Stimulated activated CD8-positive, alpha-beta memory T cell treated with anti-CD3 and anti-CD28 coated beads, Interleukin-7, amount 100 ng/mL, for 24 hours (primary cell): ENCODE results near the gene AGPAT4.

Source experiments
- DNase-seq: peaks from one replicate; pipeline ENCODE4 v3.0.0-alpha.2; 2020; ENCODE audit warnings: low read depth

The AGPAT4 gene

GRCh38 chr6:161281092-161281491, 7.2 kb upstream of the AGPAT4 start:
- no peak for DNase-seq

- DNase-seq: no peak
Measured at GRCh38 chr6:161279677-161280415, 6.0 kb upstream of the AGPAT4 start.

DNA sequence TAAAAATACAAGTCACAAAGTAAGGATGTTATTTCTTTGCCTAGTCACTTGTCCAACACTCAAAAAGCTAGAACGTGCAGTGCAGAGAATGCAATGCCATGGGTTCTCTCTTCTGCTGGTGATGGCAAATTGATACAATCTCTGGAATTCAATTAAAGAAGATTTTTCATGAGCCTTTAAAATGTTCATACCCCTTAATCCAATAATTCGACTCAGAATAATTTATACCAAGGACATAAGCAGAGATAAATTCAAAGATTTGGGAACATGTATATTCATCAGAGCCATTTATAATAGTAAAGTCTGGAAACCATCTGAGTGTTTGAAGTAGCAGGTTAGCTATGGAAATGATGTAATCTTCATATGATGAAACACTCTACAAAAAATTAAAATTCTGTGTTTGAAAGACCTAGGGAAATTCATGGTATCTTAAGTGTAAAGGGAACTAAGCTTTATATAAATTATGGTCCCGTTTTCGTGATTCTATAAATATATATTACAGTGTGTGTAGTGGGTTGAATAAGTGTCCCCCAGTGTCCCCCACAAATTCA, 2.8 kb upstream of the AGPAT4 start:
- no peak for DNase-seq

DNA sequence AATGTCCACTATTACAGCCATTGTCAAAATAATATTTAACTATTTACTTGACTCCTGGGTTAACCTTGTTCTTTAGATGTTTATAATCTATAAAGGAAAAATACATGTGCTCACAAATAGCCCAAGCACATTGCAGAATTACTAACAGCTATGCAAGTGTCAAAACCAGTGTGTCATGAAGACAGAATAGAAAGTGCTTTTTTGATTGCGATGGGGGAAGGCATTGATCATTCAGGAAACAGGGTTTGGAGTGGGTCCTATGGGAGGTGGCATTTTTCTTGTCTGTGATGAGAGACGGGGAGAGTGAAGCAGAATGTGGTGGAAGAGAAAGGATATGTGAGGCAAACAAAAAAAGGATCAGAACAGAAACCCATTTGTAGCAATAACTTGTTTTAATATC, 1.0 kb upstream of the AGPAT4 start:
- no peak for DNase-seq

DNA sequence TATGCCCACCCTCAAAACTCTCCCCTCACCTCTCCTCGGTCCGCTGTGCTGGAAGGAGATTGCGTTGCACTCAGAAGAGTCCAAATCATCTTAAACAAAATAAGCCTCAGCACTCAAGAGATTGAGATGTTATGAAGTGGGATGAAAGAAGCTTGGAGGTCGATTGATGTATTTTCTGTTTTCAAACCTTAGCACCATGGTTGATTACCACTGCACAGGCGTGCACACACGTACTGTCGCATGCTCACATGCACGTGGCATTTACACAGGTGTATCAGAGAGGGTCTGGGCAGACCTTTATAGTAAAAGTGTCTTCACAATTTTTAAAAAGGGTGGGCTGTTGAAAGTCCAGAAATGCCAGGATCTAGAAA, 612 bp upstream of the AGPAT4 start:
- DNase-seq: no peak

DNA sequence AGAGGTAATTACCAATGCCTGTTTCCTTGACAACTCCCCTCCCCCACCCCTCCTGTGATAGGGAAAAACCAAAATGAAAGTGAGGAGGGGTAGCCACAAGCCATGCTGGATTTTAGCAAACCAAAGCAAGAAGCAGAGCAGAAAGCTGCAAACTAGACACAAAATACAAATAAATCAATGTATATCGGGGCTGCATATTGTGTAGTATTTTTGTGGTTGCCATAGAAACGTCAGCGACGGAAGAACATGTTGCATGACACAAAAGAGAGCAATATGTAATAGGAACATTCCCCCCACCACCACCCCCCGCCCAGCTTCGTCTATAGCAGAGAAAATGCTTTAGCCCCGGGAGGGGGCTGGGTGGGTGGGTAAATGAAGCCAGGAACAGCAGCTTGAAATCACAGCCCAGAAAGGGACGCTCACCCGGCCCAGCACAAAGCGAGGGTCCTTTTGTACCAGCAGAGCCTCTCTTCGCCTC, 548 bp downstream of the AGPAT4 start:
- DNase-seq: peak; percentile 3

DNA sequence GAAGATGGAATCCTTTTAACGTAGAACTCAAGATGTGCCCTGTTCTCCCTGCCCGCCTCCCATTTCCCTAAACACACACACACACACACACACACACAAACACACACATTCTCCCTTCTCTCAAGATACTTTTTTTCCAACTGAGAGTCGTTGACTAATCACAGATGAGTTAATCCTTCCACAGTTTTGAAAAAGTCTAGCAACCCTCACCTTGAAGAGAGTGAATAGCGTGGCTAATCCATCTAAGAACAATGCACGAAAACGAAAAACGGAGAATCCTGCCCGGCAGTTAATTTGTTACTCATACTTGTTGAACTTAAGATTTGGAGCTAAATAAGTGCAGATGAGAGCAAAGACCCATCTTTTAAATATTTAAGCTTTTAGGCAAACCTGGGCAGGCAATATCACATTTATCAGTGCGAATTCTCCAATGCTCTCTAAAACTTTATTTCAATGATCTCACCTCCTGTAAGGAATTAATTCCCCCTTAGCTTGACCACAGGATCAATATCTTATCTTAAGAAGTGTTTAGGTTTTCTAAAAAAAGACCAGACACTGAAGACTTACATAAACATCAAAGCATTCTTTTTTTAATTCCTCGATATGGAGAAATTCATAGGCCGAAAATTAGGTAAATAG, 1.1 kb downstream of the AGPAT4 start:
- DNase-seq: no peak

- DNase-seq: no peak
Measured at GRCh38 chr6:161271343-161272030, 2.4 kb downstream of the AGPAT4 start.

DNA sequence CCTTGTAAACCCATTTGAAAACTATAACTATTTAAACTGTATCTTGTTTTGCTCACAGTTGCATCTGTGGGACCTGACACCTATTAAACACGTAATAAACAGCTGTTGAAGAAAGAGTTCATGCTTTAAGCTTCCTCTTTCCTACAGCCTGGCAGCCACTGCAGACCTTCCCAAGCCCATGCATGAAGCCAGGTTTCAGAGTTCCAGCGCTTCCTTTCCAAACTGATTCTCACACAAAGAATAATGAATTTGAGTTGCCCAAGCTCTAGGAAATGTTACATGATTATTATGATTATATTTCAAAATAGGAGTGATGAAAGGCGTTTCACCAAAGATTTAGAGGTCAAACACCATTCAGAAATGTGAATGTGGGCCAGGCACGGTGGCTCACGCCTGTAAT, 3.7 kb downstream of the AGPAT4 start:
- no peak for DNase-seq

DNA sequence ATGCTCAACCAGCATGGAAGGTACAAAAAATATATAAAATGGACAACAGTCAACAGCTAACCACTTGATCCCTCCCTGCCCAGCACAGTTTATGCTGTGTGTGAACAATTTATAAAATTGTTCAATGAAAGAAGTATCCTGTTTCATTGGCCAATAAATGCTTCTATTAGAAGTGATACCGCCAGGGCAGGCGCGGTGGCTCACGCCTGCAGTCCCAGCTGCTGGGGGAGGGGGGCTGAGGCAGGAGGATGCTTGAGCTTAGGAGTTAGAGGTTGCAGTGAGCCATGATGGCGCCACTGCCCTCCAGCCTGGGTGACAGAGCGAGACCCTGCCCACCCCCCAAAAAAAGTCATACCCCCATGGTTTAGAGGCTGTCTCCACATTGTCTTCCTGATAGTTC, 4.6 kb downstream of the AGPAT4 start:
- DNase-seq: no peak

GRCh38 chr6:161268531-161269210, 5.2 kb downstream of the AGPAT4 start:
- DNase-seq: no peak

- no peak for DNase-seq
Measured at GRCh38 chr6:161266513-161267230, 7.2 kb downstream of the AGPAT4 start.

- DNase-seq: no peak
Measured at GRCh38 chr6:161265975-161266374, 7.9 kb downstream of the AGPAT4 start.

- no peak for DNase-seq
Measured at GRCh38 chr6:161265554-161265953, 8.3 kb downstream of the AGPAT4 start.

- DNase-seq: no peak
Measured at GRCh38 chr6:161264181-161264580, 9.7 kb downstream of the AGPAT4 start.

DNA sequence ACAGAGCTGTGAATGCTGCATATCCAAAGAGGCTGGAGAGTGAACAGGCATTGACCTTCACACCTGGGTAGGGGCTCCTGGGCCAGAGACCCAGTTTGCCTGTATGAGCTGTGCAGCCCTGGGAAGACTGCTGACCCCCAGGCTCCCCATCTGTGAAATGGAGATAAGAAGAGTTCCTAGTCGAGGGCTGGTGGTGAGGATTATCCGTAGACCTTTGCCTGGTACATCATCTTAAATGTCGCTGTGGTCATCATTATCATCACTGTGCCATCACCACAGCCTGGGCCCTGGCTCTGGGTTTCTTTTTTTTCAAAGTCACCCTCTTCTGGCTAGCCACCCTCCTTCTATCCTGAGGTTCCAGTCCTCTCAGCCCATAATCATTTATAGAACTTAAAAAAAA, 12.0 kb downstream of the AGPAT4 start:
- DNase-seq: no peak

DNA sequence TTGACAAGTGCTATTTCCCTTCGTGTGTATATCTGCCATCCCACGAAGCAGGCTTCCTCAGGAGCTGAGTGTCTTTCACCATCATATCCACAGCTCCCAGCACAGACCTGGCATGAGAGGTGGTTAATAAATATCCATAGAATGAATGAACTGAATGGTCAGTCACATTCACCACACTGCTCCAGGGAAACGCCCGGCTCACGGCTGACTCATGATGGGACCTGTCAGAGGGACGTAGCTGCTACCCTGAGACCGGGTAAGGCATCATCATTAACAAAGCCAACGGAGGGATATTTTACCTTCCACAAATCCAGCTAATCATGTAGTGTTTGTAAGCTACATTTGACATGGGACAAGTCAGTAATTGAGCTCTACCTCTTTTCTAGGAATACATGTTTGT, 12.5 kb downstream of the AGPAT4 start:
- DNase-seq: no peak

DNA sequence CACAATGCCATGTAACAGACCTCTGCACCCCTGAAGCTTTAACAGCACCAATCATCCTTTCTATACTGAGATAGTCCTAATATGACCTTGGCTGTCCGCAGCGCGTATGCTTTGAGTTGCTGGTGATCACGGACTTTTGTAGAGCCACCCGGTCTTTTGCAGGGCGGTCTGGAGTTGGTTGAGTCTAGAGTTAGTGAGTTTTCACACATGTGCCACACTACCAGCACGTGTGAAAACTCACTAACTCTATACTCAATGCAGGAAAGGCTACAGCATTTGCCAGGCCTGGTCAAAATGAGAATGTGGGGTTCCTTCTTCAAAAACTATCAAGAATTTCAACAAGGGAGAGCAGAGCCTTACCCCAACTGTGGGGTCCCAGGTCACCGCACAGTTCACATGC, 14.6 kb downstream of the AGPAT4 start:
- DNase-seq: no peak

DNA sequence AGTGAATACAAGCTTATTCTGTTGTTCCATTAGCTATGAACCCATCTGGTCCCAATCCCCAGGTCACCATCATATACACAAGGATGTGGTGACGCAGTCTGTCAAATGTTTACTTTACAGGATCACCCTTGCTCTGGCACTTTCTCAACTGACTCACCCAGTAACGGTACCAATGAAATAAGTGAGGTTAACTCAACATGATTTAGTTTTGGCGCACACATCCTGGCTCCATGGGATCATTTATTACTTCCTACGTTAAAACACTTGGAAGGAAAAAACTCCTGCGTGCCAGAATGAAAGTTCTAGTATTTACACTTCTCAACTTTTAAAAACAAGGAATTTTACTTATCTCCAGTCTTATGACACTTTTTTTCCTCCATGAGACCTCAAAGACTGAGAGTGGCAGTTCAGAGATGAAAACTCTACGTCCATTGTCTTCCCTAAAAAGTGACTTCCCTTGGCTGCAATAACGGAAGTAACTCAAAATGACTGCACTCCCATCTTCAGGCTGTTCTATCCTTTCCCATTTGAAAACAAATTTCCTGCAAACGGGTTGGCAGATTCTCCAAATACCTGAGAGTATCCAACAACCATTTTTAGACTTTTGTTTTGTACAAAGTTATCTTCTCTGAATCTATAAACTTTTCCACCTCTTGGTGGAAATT, 15.9 kb downstream of the AGPAT4 start:
- no peak for DNase-seq

DNA sequence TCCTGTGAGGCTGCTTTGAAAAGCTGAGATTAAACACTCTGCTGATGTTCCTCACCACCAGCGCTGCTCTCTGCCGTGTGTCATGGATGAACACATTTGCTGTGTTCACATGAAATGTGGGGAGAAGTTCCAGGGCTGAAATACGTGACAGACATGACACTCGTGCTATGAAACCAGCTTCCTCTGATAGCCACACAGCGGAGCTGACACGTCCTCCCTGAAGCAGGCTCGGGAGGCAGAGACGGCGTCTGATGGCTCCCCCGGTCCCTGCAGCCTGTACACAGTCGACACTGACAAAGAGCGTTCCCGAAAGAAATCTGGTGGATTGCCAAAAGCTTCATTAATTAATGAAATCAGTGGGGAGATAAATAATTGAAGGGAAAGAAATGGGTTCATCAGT, 17.5 kb downstream of the AGPAT4 start:
- no peak for DNase-seq

- no peak for DNase-seq
Measured at GRCh38 chr6:161255518-161255917, 18.3 kb downstream of the AGPAT4 start.
